Measurements from ENCODE around the gene ZMYM2. TPM values are rescaled to one million over a fixed set of nuclear protein-coding genes. Genes with fewer than 3 reads are reported as not detected.
"Not testable (repeated sequence)": the region's sequence is repeated elsewhere in the genome, so short reads cannot be mapped to it uniquely, and the experiment has no call there.

The ZMYM2 gene
- total RNA-seq, 1 donor from 2014 or later = 92.1 TPM

GRCh38 chr13:20028953-20029352 is 70.4 kb downstream of the ZMYM2 start:
- DNase-seq (ENCODE audit: extremely low spot score, unreplicated experiment) = no peak
- H3K36me3 Mint-ChIP-seq (ENCODE audit: unreplicated experiment) = peaks cover 37% of the 10 kb centered on the region
- H3K9me3 Mint-ChIP-seq (ENCODE audit: unreplicated experiment) = no peaks in the 10 kb centered on the region
- H3K4me1 Mint-ChIP-seq (ENCODE audit: unreplicated experiment) = no peaks in the 10 kb centered on the region
- H3K27me3 Mint-ChIP-seq (ENCODE audit: unreplicated experiment) = no peaks in the 10 kb centered on the region
- no peak overlapping the region for H3K27ac Mint-ChIP-seq (ENCODE audit: unreplicated experiment)
- no peak overlapping the region for H3K4me3 Mint-ChIP-seq (ENCODE audit: unreplicated experiment)
- no peak for TF ChIP-seq CTCF (IDR thresholded peaks at IDR 0.05)

- Mint-ChIP-seq H3K36me3 (ENCODE audit: unreplicated experiment) (peaks cover 53% of the 10 kb centered on the region), H3K27ac (ENCODE audit: unreplicated experiment) (no peak overlapping the region), H3K4me1 (ENCODE audit: unreplicated experiment) (no peaks in the 10 kb centered on the region), H3K27me3 (ENCODE audit: unreplicated experiment) (no peaks in the 10 kb centered on the region), H3K4me3 (ENCODE audit: unreplicated experiment) (no peak overlapping the region), H3K9me3 (ENCODE audit: unreplicated experiment) (no peaks in the 10 kb centered on the region)
- no peak for TF ChIP-seq CTCF (IDR thresholded peaks at IDR 0.05)
- no peak for DNase-seq (ENCODE audit: extremely low spot score, unreplicated experiment)
Measured at GRCh38 chr13:20033486-20033885, 75.0 kb downstream of the ZMYM2 start.

- H3K4me3 Mint-ChIP-seq (ENCODE audit: unreplicated experiment) = no peak overlapping the region
- H3K9me3 Mint-ChIP-seq (ENCODE audit: unreplicated experiment) = no peaks in the 10 kb centered on the region
- no peak overlapping the region for H3K27ac Mint-ChIP-seq (ENCODE audit: unreplicated experiment)
- no peaks in the 10 kb centered on the region for H3K4me1 Mint-ChIP-seq (ENCODE audit: unreplicated experiment)
- peaks cover 65% of the 10 kb centered on the region for H3K36me3 Mint-ChIP-seq (ENCODE audit: unreplicated experiment)
- no peak for DNase-seq (ENCODE audit: extremely low spot score, unreplicated experiment)
- peak; percentile 23 for TF ChIP-seq CTCF (IDR thresholded peaks at IDR 0.05)
- no peaks in the 10 kb centered on the region for H3K27me3 Mint-ChIP-seq (ENCODE audit: unreplicated experiment)
Measured at GRCh38 chr13:20035130-20035529, 76.6 kb downstream of the ZMYM2 start.

GRCh38 chr13:20037908-20038307 is 79.4 kb downstream of the ZMYM2 start:
- Mint-ChIP-seq H3K36me3 (ENCODE audit: unreplicated experiment) (peaks cover 79% of the 10 kb centered on the region), H3K9me3 (ENCODE audit: unreplicated experiment) (no peaks in the 10 kb centered on the region), H3K4me3 (ENCODE audit: unreplicated experiment) (no peak overlapping the region), H3K4me1 (ENCODE audit: unreplicated experiment) (peaks cover 3% of the 10 kb centered on the region), H3K27ac (ENCODE audit: unreplicated experiment) (no peak overlapping the region), H3K27me3 (ENCODE audit: unreplicated experiment) (no peaks in the 10 kb centered on the region)
- TF ChIP-seq CTCF (IDR thresholded peaks at IDR 0.05) = no peak
- DNase-seq (ENCODE audit: extremely low spot score, unreplicated experiment) = no peak

- not testable (repeated sequence) for H3K9me3 Mint-ChIP-seq (ENCODE audit: unreplicated experiment); H3K27ac Mint-ChIP-seq (ENCODE audit: unreplicated experiment); DNase-seq (ENCODE audit: extremely low spot score, unreplicated experiment); H3K4me1 Mint-ChIP-seq (ENCODE audit: unreplicated experiment); H3K4me3 Mint-ChIP-seq (ENCODE audit: unreplicated experiment); H3K27me3 Mint-ChIP-seq (ENCODE audit: unreplicated experiment)
- peaks cover 61% of the 10 kb centered on the region for H3K36me3 Mint-ChIP-seq (ENCODE audit: unreplicated experiment)
Measured at GRCh38 chr13:20042603-20043002, 84.1 kb downstream of the ZMYM2 start.

Data from osteocyte (in vitro differentiated cells).